Stimulated activated naive CD8-positive, alpha-beta T cell treated with anti-CD3 and anti-CD28 coated beads, Interleukin-15, Interleukin-2, amounts not matched to agents 100 ng/mL and 50 ng/mL, for 24 hours (primary cell): ENCODE measurements around the gene OSTC.

Source experiments
- H3K27ac Mint-ChIP-seq: one replicate; pipeline ENCODE4 v1.8.0; 2021; ENCODE audit warnings: mild to moderate bottlenecking, mixed read lengths
- H3K27me3 Mint-ChIP-seq: one replicate; pipeline ENCODE4 v1.8.0; 2021; ENCODE audit warnings: mixed read lengths
- H3K36me3 Mint-ChIP-seq: one replicate; pipeline ENCODE4 v1.8.0; 2021; ENCODE audit warnings: low read depth, mixed read lengths
- H3K4me1 Mint-ChIP-seq: one replicate; pipeline ENCODE4 v1.8.0; 2021; ENCODE audit warnings: low read depth, mixed read lengths
- H3K4me3 Mint-ChIP-seq: one replicate; pipeline ENCODE4 v1.8.0; 2021; ENCODE audit warnings: mild to moderate bottlenecking, mixed read lengths
- H3K9me3 Mint-ChIP-seq: one replicate; pipeline ENCODE4 v1.8.0; 2021; ENCODE audit warnings: mixed read lengths

OSTC gene

GRCh38 chr4:108626056-108626455, 24.3 kb upstream of the OSTC start:
- peaks cover 92% of the 10 kb centered on the region for H3K36me3 Mint-ChIP-seq
- H3K9me3 Mint-ChIP-seq = no peaks in the 10 kb centered on the region
- peak overlapping the region; percentile 72 for H3K27ac Mint-ChIP-seq
- H3K4me3 Mint-ChIP-seq = no peak overlapping the region
- no peaks in the 10 kb centered on the region for H3K27me3 Mint-ChIP-seq
- peaks cover 48% of the 10 kb centered on the region for H3K4me1 Mint-ChIP-seq

- H3K27me3 Mint-ChIP-seq = no peaks in the 10 kb centered on the region
- no peak overlapping the region for H3K27ac Mint-ChIP-seq
- no peaks in the 10 kb centered on the region for H3K9me3 Mint-ChIP-seq
- peaks cover 30% of the 10 kb centered on the region for H3K4me1 Mint-ChIP-seq
- H3K4me3 Mint-ChIP-seq = no peak overlapping the region
- H3K36me3 Mint-ChIP-seq = peaks cover 88% of the 10 kb centered on the region
Measured at GRCh38 chr4:108628411-108628810, 22.0 kb upstream of the OSTC start.

GRCh38 chr4:108635070-108635655, 15.2 kb upstream of the OSTC start:
- no peaks in the 10 kb centered on the region for H3K4me1 Mint-ChIP-seq
- H3K9me3 Mint-ChIP-seq = no peaks in the 10 kb centered on the region
- H3K27me3 Mint-ChIP-seq = no peaks in the 10 kb centered on the region
- peaks cover 72% of the 10 kb centered on the region for H3K36me3 Mint-ChIP-seq
- H3K27ac Mint-ChIP-seq = no peak overlapping the region
- no peak overlapping the region for H3K4me3 Mint-ChIP-seq

- Mint-ChIP-seq H3K27me3 (no peaks in the 10 kb centered on the region), H3K36me3 (peaks cover 70% of the 10 kb centered on the region), H3K4me1 (no peaks in the 10 kb centered on the region), H3K4me3 (no peak overlapping the region), H3K27ac (no peak overlapping the region), H3K9me3 (no peaks in the 10 kb centered on the region)
Measured at GRCh38 chr4:108636246-108636645, 14.2 kb upstream of the OSTC start.

DNA sequence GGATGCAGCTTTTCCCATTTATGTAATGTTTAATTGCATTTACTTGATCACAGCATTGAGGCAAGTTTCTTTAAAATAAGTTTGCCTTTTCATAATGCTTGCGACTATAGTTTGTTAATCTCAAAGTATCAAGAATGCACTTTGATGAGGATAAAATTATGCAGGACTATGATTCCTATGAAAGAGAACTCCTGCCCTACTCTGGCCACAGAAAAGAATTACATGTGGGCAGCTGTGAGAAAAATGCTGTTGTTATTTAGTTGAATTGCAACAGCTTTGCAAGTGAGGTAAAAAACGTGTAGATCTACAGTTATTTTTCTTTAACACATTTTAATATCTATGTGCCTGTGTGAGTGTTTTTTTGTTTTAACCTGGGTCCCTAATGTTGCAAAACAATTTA, 12.5 kb upstream of the OSTC start:
- H3K36me3 Mint-ChIP-seq = peaks cover 63% of the 10 kb centered on the region
- H3K4me3 Mint-ChIP-seq = no peak overlapping the region
- H3K27ac Mint-ChIP-seq = no peak overlapping the region
- H3K4me1 Mint-ChIP-seq = no peaks in the 10 kb centered on the region
- no peaks in the 10 kb centered on the region for H3K27me3 Mint-ChIP-seq
- H3K9me3 Mint-ChIP-seq = no peaks in the 10 kb centered on the region

- no peaks in the 10 kb centered on the region for H3K27me3 Mint-ChIP-seq
- no peaks in the 10 kb centered on the region for H3K9me3 Mint-ChIP-seq
- peaks cover 3% of the 10 kb centered on the region for H3K4me1 Mint-ChIP-seq
- no peak overlapping the region for H3K27ac Mint-ChIP-seq
- peaks cover 26% of the 10 kb centered on the region for H3K36me3 Mint-ChIP-seq
- H3K4me3 Mint-ChIP-seq = no peak overlapping the region
Measured at GRCh38 chr4:108644237-108644636, 6.2 kb upstream of the OSTC start.

DNA sequence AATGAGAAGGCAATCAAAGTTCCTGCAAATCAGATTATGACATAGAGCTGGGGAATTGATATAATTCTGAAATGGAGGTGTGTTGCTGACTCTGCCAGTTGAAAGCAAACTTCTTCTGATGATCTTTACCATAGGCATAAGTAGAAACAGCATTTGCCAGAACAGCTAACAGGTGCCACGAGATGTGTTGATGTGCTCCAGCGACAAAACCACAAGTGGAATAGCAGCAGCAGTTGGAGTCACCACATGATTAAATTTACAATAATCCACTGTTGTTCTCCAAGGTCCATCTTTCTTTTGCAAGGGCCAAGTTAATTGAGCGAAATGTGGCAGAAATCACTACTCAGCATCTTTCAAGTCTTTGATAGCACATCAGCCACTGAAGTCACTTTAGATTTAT, 3.7 kb upstream of the OSTC start:
- Mint-ChIP-seq H3K4me3 (no peak overlapping the region), H3K36me3 (peaks cover 10% of the 10 kb centered on the region), H3K9me3 (no peaks in the 10 kb centered on the region), H3K4me1 (peaks cover 16% of the 10 kb centered on the region), H3K27me3 (no peaks in the 10 kb centered on the region), H3K27ac (no peak overlapping the region)

- Mint-ChIP-seq H3K4me1 (peaks cover 35% of the 10 kb centered on the region), H3K36me3 (peaks cover 19% of the 10 kb centered on the region), H3K4me3 (peak overlapping the region; percentile 94), H3K27ac (peak overlapping the region; percentile 92), H3K27me3 (no peaks in the 10 kb centered on the region), H3K9me3 (no peaks in the 10 kb centered on the region)
Measured at GRCh38 chr4:108649863-108650211, 562 bp upstream of the OSTC start.

GRCh38 chr4:108651014-108651791, 804 bp downstream of the OSTC start:
- Mint-ChIP-seq H3K9me3 (no peaks in the 10 kb centered on the region), H3K4me3 (peak overlapping the region; percentile 94), H3K36me3 (peaks cover 28% of the 10 kb centered on the region), H3K27me3 (no peaks in the 10 kb centered on the region), H3K27ac (peak overlapping the region; percentile 92), H3K4me1 (peaks cover 35% of the 10 kb centered on the region)

- no peaks in the 10 kb centered on the region for H3K27me3 Mint-ChIP-seq
- no peak overlapping the region for H3K27ac Mint-ChIP-seq
- H3K4me1 Mint-ChIP-seq = no peaks in the 10 kb centered on the region
- H3K9me3 Mint-ChIP-seq = no peaks in the 10 kb centered on the region
- peaks cover 59% of the 10 kb centered on the region for H3K36me3 Mint-ChIP-seq
- H3K4me3 Mint-ChIP-seq = no peak overlapping the region
Measured at GRCh38 chr4:108662629-108663028, 12.2 kb downstream of the OSTC start.

DNA sequence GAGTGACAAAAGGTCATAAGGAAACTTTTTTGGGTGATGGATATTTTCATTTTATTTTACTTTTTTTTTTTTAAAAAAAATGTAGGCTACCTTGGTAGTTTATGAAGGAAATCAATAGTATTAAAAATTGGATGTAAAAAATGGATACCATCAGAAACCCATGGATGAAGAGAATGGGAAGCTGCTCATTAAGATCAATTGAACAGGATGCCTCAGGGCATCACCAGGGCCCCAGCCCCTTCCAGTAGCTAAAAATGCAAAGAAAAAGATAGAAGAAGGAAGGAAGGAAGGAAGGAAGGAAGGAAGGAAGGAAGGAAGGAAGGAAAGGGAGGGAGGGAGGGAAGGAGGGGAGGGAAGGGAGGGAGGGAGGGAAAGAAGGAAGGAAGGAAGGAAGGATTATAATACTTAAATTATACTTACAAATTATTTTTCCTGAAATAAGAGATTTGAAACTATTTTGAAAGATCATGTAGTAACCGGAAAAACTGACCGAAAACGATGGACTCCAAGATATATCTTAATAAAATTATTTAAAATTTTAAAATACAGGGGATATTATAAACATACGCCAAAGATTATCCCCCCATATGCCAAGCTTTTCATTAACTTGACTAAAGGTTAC, 24.1 kb downstream of the OSTC start:
- Mint-ChIP-seq H3K4me1 (peaks cover 6% of the 10 kb centered on the region), H3K27me3 (no peaks in the 10 kb centered on the region), H3K4me3 (no peak overlapping the region)

GRCh38 chr4:108681321-108681809, 31.0 kb downstream of the OSTC start:
- no peak overlapping the region for H3K4me3 Mint-ChIP-seq
- no peaks in the 10 kb centered on the region for H3K4me1 Mint-ChIP-seq

More for the DNA sequence above, 24.1 kb downstream of the OSTC start:
- no peak overlapping the region for H3K27ac Mint-ChIP-seq
- peaks cover 36% of the 10 kb centered on the region for H3K36me3 Mint-ChIP-seq
- no peaks in the 10 kb centered on the region for H3K9me3 Mint-ChIP-seq

GRCh38 chr4:108683479-108683878, 33.1 kb downstream of the OSTC start:
- Mint-ChIP-seq H3K36me3 (peaks cover 4% of the 10 kb centered on the region), H3K9me3 (no peaks in the 10 kb centered on the region), H3K27me3 (no peaks in the 10 kb centered on the region), H3K27ac (no peak overlapping the region), H3K4me1 (no peaks in the 10 kb centered on the region), H3K4me3 (no peak overlapping the region)

More at GRCh38 chr4:108681321-108681809, 31.0 kb downstream of the OSTC start:
- Mint-ChIP-seq H3K27me3 (no peaks in the 10 kb centered on the region), H3K9me3 (no peaks in the 10 kb centered on the region), H3K27ac (no peak overlapping the region), H3K36me3 (peaks cover 17% of the 10 kb centered on the region)

DNA sequence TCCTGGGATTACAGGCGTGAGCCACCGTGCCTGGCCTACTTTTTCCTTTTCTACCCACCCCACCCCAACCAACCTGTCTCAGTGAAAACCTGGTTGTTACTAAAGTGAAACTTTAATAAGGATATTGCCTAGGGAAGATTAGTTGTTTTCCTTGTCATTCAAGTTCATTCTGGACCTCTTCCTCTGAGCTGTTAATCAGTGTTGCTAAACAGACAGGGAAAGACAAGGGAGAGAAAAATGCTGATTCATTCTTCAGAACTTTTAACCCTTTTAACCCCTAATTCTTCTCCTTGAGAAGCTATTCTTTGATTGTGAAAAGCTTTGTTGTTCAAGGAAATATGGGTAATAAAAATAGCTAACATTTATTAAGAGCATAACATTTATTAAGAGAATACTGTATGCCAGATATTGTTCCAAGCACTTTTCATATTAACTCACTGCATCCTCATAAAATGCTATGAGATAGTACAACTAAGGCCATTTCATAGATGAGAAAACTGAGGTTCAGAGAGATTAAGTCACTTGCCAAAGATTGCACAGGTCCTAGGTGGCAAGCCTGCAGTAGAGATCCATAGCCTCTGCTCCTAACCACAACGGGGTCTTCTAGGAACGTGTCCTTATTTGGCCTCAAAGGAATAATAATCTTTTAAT, 34.8 kb downstream of the OSTC start:
- Mint-ChIP-seq H3K4me3 (no peak overlapping the region), H3K9me3 (no peaks in the 10 kb centered on the region), H3K27me3 (no peaks in the 10 kb centered on the region), H3K27ac (no peak overlapping the region), H3K36me3 (no peaks in the 10 kb centered on the region), H3K4me1 (no peaks in the 10 kb centered on the region)

DNA sequence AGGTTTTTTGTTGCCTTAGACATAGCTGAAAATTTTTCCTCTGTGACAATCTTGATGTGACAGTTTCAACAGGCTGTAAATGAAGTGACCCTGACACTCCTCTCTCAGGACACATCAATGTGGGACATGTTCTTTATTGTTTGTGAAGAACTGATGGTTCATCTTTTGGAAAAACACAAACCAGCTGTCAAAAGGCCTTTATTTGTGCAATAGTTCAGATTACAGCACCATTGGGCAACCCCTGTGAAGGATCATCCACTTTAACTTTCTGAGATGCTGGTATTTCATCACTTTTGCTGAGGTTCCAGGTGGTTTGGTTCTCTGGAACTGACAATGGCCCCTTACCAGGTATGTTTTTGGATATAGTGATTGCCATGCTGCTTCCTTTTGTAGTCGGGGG, 40.3 kb downstream of the OSTC start:
- Mint-ChIP-seq H3K4me3 (no peak overlapping the region), H3K27ac (no peak overlapping the region), H3K27me3 (no peaks in the 10 kb centered on the region), H3K4me1 (no peaks in the 10 kb centered on the region), H3K36me3 (no peaks in the 10 kb centered on the region), H3K9me3 (no peaks in the 10 kb centered on the region)
